Stimulated activated CD4-positive, alpha-beta T cell treated with anti-CD3 and anti-CD28 coated beads, Interleukin-2, amount 100 ng/mL, for 48 hours (primary cell): Measurements from ENCODE around the gene ABHD17A.
"Not testable (repeated sequence)": the region's sequence is repeated elsewhere in the genome, so short reads cannot be mapped to it uniquely, and the experiment has no call there.

Experiments used
- DNase-seq, 2 donors: peaks; one replicate each; pipeline ENCODE4 v3.0.0-alpha.2; 2020

Gene ABHD17A

DNA sequence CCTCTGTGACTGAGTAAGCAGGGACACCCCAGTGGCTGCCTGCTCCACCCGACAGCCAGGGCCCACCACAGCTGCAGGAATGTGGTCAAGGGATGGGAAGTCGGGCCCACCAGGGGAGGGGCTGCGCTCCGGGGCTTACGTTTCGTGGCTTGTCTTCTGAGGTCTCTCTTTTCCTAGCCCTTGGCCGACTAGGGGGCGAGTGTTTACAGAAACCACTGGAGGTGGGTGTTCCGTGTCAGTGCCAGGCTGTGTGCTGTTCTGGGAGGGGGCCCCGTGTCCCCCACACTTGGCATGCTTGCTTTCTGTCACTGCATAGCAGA, 24.4 kb upstream of the ABHD17A start:
- no peak for DNase-seq

- DNase-seq: no peak
These were observed 23.0 kb upstream of the ABHD17A start for GRCh38 chr19:1908364-1908678.

DNA sequence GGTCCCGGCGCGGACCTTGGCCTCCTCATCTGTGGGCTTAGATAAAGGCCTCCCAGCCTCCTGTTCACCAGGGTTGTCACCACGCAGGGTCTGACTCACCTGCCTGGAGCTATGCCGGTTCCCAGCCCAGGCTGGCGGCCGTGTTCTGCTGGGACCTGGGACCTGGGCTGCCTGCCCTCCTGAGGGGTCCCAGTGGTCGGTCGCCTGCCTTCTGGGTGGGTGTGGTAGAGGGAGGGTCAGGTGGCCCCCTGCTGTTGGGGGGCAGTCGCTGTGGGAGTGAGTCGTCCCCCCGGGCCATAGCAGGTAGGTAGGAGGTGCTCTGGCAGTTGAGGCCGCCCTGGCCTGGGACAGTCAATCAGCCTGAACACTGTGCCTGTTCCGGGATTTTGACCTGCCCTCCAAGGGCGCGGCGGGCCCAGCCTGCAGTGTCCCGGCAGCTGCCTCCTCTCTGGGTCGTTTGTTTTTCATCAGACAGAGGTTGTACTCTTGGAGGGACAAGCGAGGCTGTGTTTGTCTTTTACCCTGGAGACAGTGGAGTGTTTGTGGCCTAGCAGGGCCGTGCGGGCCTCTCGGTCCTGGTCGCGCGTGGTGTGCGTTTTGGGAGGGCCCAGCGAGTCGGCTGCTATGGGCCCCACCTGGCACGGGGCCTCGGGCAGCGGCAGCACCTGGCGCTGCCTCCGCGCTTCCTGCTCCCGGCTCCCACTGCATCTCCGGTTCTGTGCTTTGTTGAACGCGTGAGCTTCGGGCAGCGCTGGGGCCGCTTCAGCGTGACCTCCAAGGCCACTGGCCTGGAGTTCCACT, 22.5 kb upstream of the ABHD17A start:
- no peak for DNase-seq

- DNase-seq: no peak
These were observed 21.8 kb upstream of the ABHD17A start for GRCh38 chr19:1906985-1907562.

GRCh38 chr19:1905863-1906375, 20.6 kb upstream of the ABHD17A start:
- DNase-seq: no peak

- peak; percentile 95 to 96 for DNase-seq
These were observed 20.0 kb upstream of the ABHD17A start, which contains the start of the genes ADAT3 and SCAMP4 for GRCh38 chr19:1905110-1905862. Gene ADAT3, plus strand, starts transcription at chr19:1905399. Its CDS starts 6,649 bp downstream, at chr19:1912048. Gene SCAMP4, plus strand, starts transcription at chr19:1905399. Its CDS starts 9,621 bp downstream, at chr19:1915020.

DNA sequence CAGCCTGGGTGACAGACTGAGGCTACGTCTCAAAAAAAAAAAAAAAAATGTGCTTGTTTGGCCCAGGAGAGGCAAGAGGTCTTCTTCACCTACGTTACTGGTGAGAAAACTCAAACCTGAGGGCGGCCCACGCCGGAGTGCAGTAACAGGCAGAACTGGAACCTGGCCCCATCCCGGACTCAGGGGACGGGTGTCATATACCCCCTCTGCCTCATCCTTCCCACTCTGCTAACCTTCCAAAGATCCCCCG, 19.5 kb upstream of the ABHD17A start:
- DNase-seq: no peak

DNA sequence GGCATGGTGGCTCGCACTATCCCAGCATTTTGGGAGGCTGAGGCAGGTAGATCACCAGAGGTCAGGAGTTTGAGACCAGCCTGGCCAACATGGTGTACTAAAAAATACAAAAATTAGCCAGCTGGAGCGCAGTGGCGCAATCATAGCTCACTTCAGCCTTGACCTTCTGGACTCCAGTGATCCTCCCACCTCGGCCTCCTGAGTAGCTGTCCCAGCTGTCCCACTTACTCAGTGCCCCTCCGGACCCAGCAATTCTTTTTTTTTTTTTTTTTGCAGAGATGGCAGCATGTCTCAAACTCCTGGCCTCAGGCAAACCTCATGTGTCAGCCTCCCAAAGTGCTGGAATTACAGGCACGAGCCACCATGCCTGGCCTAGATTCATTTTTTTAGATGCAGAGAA, 17.6 kb upstream of the ABHD17A start:
- no peak for DNase-seq

GRCh38 chr19:1901940-1902404, 16.7 kb upstream of the ABHD17A start:
- DNase-seq: no peak

- DNase-seq: no peak
These were observed 11.2 kb upstream of the ABHD17A start for GRCh38 chr19:1896508-1896907.

GRCh38 chr19:1893791-1894190, 8.5 kb upstream of the ABHD17A start:
- no peak for DNase-seq

GRCh38 chr19:1889907-1890306, 4.6 kb upstream of the ABHD17A start:
- DNase-seq: no peak

DNA sequence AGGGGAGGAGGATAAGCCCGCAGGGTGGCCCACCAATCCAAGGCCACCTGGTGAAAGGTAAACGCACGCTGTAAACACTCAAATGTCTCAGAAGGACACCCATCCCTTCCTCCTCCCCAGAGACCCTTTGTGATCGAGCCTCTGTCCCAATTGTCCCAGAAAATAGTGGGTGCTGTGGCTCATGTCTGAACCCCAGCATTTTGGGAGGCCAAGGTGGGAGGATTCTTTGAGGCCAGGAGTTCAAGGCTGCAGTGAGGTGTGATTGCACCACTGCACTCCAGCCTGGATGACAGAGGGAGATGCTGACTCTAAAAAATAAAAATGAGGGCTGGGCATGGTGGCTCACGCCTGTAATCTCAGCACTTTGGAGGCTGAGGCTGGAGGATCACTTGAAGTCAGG, 3.1 kb upstream of the ABHD17A start:
- DNase-seq: no peak

GRCh38 chr19:1886360-1886759, 1.1 kb upstream of the ABHD17A start:
- DNase-seq: not testable (repeated sequence)

DNA sequence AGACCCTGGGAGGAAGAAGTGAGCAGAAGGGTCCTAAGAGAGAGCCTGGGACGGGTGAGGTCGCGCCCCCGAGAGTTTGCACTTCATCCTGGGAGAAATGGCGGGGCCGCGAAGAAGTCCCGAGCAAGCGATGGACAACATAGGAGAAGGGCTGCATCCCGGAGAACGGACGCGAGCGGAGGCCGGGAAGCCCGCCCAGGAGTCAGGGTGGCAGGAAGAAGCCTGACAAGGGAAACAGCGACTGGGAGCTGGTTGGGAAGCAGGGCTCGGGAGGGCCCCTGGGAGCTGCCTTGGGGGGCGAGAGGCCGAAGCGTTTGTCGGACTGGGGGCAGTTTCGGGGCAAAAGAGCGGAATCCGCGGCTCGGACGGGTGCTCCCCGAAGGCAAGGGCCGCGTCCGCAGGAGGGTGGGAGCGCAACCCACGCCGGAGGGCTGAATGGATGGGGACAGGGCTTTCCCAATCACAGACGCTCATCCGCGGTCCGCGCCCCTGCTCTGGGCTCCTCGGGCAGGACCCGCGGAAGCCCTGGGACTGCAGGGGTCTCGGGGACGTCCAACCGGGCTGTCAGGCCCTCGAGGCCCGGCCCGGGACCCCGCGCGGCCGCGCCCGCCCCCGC, 469 bp downstream of the ABHD17A start:
- DNase-seq: no peak

- peak in 1 of 2 donors; percentile 42 for DNase-seq
These were observed 991 bp downstream of the ABHD17A start for GRCh38 chr19:1884291-1884718.

DNA sequence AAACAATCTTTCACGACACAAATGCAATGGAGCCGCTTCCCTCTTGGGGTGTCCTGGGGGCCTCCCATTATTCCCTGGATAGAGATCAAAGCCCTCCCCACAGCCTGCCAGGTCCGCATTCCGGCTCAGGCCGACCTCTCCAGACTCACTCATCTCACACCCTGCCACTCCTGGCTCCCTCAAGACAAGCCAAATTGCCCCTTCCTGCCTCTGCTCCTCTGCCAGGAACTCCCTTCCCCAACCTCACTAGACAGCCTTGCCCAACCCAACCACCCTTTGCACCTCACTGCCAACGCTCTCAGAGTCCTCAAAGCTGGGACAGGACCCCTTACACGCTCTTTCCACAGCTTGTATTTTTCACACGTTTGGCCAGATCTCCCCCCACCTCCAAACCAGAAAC, 1.5 kb downstream of the ABHD17A start:
- no peak for DNase-seq

GRCh38 chr19:1882786-1883692, 2.3 kb downstream of the ABHD17A start:
- DNase-seq: no peak

- peak; percentile 44 to 56 for DNase-seq
These were observed 3.1 kb downstream of the ABHD17A start for GRCh38 chr19:1882089-1882785.

GRCh38 chr19:1881393-1882088, 3.8 kb downstream of the ABHD17A start:
- DNase-seq: not testable (repeated sequence)
